ENCODE measurements around the gene CACNA1G.

CACNA1G gene

GRCh38 chr17:50588391-50589049 is 28.0 kb downstream of the CACNA1G start:
- Mint-ChIP-seq H3K27ac (peak overlapping the region; percentile 87 to 93 (median 90)), H3K4me3 (peak overlapping the region; percentile 5 to 44 (median 17)), H3K4me1 (peaks cover 86% of the 10 kb centered on the region), H3K27me3 (ENCODE audit: low read depth) (peaks cover 4% of the 10 kb centered on the region), H3K9me3 (no peaks in the 10 kb centered on the region), H3K36me3 (ENCODE audit: low read depth) (peaks cover 4% of the 10 kb centered on the region)
- TF ChIP-seq, protein P1, sequence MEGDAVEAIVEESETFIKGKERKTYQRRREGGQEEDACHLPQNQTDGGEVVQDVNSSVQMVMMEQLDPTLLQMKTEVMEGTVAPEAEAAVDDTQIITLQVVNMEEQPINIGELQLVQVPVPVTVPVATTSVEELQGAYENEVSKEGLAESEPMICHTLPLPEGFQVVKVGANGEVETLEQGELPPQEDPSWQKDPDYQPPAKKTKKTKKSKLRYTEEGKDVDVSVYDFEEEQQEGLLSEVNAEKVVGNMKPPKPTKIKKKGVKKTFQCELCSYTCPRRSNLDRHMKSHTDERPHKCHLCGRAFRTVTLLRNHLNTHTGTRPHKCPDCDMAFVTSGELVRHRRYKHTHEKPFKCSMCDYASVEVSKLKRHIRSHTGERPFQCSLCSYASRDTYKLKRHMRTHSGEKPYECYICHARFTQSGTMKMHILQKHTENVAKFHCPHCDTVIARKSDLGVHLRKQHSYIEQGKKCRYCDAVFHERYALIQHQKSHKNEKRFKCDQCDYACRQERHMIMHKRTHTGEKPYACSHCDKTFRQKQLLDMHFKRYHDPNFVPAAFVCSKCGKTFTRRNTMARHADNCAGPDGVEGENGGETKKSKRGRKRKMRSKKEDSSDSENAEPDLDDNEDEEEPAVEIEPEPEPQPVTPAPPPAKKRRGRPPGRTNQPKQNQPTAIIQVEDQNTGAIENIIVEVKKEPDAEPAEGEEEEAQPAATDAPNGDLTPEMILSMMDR (IDR thresholded peaks at IDR 0.05; ENCODE audit: unreplicated experiment in 3 of 3), result no peak

DNA sequence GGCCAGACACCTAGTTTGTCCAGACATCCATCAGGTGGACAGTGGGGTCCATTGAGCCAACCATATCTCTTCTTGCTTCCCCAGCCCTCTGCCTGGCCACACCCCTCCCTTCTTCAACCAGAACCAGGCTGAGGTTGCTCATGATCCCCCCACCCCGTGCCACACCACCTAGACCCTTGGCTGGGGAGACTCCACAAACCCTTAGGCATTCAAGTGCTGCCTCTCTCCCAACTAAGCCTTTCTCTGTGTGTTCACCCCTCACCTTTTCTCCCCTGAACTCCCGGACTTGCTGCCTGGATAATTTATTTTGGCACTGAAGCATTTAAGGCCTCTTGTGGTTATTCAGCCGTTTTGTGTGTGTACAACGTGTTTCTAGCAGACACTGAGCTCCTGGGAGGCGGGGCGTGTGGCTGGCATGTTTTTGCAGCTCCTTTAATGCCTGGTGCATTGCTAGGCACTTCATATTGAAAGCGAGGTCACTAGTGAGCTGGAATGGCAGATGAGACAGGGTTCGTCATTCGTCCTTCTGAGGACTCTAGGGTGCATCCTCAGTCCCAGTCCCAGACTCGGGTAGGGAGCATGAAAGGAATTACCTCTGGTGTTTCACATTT is 28.7 kb downstream of the CACNA1G start:
- Mint-ChIP-seq H3K27me3 (ENCODE audit: low read depth) (no peaks in the 10 kb centered on the region), H3K36me3 (ENCODE audit: low read depth) (peaks cover 4% of the 10 kb centered on the region), H3K4me3 (peak overlapping the region; percentile 17 to 35 (median 17)), H3K27ac (peak overlapping the region; percentile 87 to 93 (median 90)), H3K9me3 (no peaks in the 10 kb centered on the region), H3K4me1 (peaks cover 82% of the 10 kb centered on the region)
- TF ChIP-seq, protein P1 (IDR thresholded peaks at IDR 0.05; ENCODE audit: unreplicated experiment in 3 of 3), result no peak

- TF ChIP-seq, protein P1 (IDR thresholded peaks at IDR 0.05; ENCODE audit: unreplicated experiment in 3 of 3), result no peak
- no peaks in the 10 kb centered on the region for H3K9me3 Mint-ChIP-seq
- no peaks in the 10 kb centered on the region for H3K27me3 Mint-ChIP-seq (ENCODE audit: low read depth)
- peaks cover 72% of the 10 kb centered on the region for H3K4me1 Mint-ChIP-seq
- peak overlapping the region in 2 of 3 experiments; percentile 7 to 11 for H3K4me3 Mint-ChIP-seq
- H3K27ac Mint-ChIP-seq, result peak overlapping the region in 2 of 3 experiments; percentile 79 to 93
- peaks cover 4% of the 10 kb centered on the region for H3K36me3 Mint-ChIP-seq (ENCODE audit: low read depth)
Measured at GRCh38 chr17:50590946-50591737, 30.6 kb downstream of the CACNA1G start.

GRCh38 chr17:50593321-50593720 is 32.8 kb downstream of the CACNA1G start:
- peaks cover 9% of the 10 kb centered on the region for H3K36me3 Mint-ChIP-seq (ENCODE audit: low read depth)
- no peak overlapping the region for H3K4me3 Mint-ChIP-seq
- TF ChIP-seq, protein P1 (IDR thresholded peaks at IDR 0.05; ENCODE audit: unreplicated experiment in 3 of 3), result no peak
- peak overlapping the region; percentile 8 to 79 (median 54) for H3K27ac Mint-ChIP-seq
- no peaks in the 10 kb centered on the region for H3K9me3 Mint-ChIP-seq
- peaks cover 54% of the 10 kb centered on the region for H3K4me1 Mint-ChIP-seq
- no peaks in the 10 kb centered on the region for H3K27me3 Mint-ChIP-seq (ENCODE audit: low read depth)

GRCh38 chr17:50594128-50594823 is 33.8 kb downstream of the CACNA1G start:
- Mint-ChIP-seq H3K36me3 (ENCODE audit: low read depth) (peaks cover 9% of the 10 kb centered on the region), H3K4me1 (peaks cover 45% of the 10 kb centered on the region)

More at GRCh38 chr17:50594128-50594823, 33.8 kb downstream of the CACNA1G start:
- no peak overlapping the region for H3K4me3 Mint-ChIP-seq
- H3K27me3 Mint-ChIP-seq (ENCODE audit: low read depth), result no peaks in the 10 kb centered on the region
- TF ChIP-seq, protein P1 (IDR thresholded peaks at IDR 0.05; ENCODE audit: unreplicated experiment in 3 of 3), result no peak
- no peaks in the 10 kb centered on the region for H3K9me3 Mint-ChIP-seq
- H3K27ac Mint-ChIP-seq, result peak overlapping the region in 2 of 3 experiments; percentile 13 to 26

Data from nephron (organoid).